ENCODE results near the gene FAM237A. TPM values are rescaled to one million over a fixed set of nuclear protein-coding genes. Genes with fewer than 3 reads are reported as not detected.

Gene FAM237A
- total RNA-seq, 4 donors from 2014 or later = not detected

DNA sequence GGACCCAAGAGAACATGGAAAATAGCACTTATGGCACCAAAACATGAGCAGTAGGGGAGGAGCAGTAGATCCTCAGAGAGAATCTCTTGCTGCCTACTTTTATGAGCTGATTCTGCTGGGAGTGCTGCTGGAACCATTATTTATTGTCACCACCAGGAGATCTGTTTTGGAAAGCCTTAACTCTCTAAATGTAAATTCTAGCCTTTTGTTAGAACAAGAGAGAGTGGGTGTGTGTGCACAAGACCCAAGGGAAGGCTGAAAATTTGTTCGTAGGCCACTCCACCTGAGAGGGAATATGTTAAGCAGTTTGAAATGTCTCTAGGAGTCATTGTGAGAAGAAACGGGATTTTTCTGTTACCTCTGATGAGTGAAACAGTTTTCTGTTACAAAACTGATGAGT, 16.2 kb upstream of the FAM237A start:
- H3K36me3 ChIP-seq = no peaks in the 10 kb centered on the region
- no peak overlapping the region for H3K4me3 ChIP-seq
- H3K27me3 ChIP-seq = no peaks in the 10 kb centered on the region
- intact Hi-C loops (cut with DNase I) = no loop called here
- no peak for TF ChIP-seq POLR2A (IDR thresholded peaks at IDR 0.05)
- TF ChIP-seq, protein P1, sequence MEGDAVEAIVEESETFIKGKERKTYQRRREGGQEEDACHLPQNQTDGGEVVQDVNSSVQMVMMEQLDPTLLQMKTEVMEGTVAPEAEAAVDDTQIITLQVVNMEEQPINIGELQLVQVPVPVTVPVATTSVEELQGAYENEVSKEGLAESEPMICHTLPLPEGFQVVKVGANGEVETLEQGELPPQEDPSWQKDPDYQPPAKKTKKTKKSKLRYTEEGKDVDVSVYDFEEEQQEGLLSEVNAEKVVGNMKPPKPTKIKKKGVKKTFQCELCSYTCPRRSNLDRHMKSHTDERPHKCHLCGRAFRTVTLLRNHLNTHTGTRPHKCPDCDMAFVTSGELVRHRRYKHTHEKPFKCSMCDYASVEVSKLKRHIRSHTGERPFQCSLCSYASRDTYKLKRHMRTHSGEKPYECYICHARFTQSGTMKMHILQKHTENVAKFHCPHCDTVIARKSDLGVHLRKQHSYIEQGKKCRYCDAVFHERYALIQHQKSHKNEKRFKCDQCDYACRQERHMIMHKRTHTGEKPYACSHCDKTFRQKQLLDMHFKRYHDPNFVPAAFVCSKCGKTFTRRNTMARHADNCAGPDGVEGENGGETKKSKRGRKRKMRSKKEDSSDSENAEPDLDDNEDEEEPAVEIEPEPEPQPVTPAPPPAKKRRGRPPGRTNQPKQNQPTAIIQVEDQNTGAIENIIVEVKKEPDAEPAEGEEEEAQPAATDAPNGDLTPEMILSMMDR (IDR thresholded peaks at IDR 0.05) = no peak
- DNase-seq = no peak
- H3K9me3 ChIP-seq = no peaks in the 10 kb centered on the region
- no peak overlapping the region for H3K27ac ChIP-seq
- 58 to 80% methylated on average over 2 of the region's 2 CpGs for WGBS, 2 donors
- H3K4me1 ChIP-seq = no peaks in the 10 kb centered on the region

- Histone ChIP-seq H3K27me3 (no peaks in the 10 kb centered on the region), H3K4me1 (no peaks in the 10 kb centered on the region), H3K27ac (no peak overlapping the region), H3K4me3 (no peak overlapping the region), H3K36me3 (no peaks in the 10 kb centered on the region), H3K9me3 (no peaks in the 10 kb centered on the region)
- TF ChIP-seq, protein P1 (IDR thresholded peaks at IDR 0.05) = no peak
- no peak for TF ChIP-seq POLR2A (IDR thresholded peaks at IDR 0.05)
- intact Hi-C loops (cut with DNase I) = no loop called here
- DNase-seq = no peak
Measured at GRCh38 chr2:206627632-206628031, 14.7 kb upstream of the FAM237A start.

GRCh38 chr2:206631340-206631739, 10.9 kb upstream of the FAM237A start:
- Histone ChIP-seq H3K36me3 (no peaks in the 10 kb centered on the region), H3K4me1 (no peaks in the 10 kb centered on the region), H3K27ac (no peak overlapping the region), H3K4me3 (no peak overlapping the region), H3K9me3 (no peaks in the 10 kb centered on the region), H3K27me3 (no peaks in the 10 kb centered on the region)
- intact Hi-C loops (cut with DNase I) = no loop called here
- TF ChIP-seq, protein P1 (IDR thresholded peaks at IDR 0.05) = no peak
- TF ChIP-seq POLR2A (IDR thresholded peaks at IDR 0.05) = no peak
- WGBS, 2 donors = 76 to 78% methylated on average over 3 of the region's 3 CpGs
- DNase-seq = no peak

DNA sequence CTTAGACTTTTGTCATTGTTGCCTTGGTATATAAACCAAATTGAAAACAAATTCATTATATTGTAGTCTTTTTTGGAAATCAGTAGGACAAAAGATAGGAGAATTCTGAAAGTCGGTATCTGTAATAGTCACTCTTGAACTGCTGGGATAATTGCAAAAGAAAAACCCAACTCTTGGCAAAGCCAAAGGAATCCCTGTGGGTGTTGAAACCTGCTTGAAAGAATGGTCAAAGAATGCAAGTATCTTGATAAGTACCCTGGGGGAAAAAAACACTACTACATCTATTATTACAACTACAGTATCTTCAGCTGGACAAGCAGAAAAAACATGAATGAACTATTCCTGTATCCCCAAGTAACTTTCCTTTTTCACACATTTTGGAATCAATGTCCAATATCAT, 7.3 kb upstream of the FAM237A start:
- no peak overlapping the region for H3K27ac ChIP-seq
- H3K27me3 ChIP-seq = peaks cover 0 to 9% (median 0%) of the 10 kb centered on the region in 4 donors
- H3K4me3 ChIP-seq = no peak overlapping the region
- WGBS, 2 donors = 67 to 77% methylated on average over 1 of the region's 1 CpG
- no peaks in the 10 kb centered on the region for H3K36me3 ChIP-seq
- intact Hi-C loops (cut with DNase I) = no loop called here
- TF ChIP-seq POLR2A (IDR thresholded peaks at IDR 0.05) = no peak
- TF ChIP-seq, protein P1 (IDR thresholded peaks at IDR 0.05) = no peak
- no peaks in the 10 kb centered on the region for H3K9me3 ChIP-seq
- no peak for DNase-seq
- H3K4me1 ChIP-seq = no peaks in the 10 kb centered on the region

DNA sequence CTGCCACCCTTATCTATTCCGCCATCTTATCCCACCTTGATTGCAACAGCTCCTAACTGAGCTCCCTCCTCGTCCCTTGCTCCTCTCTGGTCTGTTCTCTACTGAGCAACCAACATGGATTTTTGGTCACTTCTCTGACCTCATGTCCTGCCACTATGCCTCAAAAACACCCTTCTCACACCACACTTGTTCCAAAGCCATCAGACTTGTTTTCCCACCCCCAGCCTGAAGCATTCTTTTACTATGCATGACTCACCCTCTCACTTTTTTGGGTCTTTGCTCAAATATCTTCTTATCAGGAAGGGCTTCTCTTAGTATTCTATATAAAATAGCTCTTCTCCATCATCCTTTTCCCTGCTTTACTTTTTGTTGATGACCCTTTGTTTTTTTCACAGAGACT, 2.7 kb upstream of the FAM237A start:
- H3K36me3 ChIP-seq = no peaks in the 10 kb centered on the region
- 13 to 24% methylated on average over 2 of the region's 2 CpGs for WGBS, 2 donors

More for the DNA sequence above, 2.7 kb upstream of the FAM237A start:
- no peak for TF ChIP-seq POLR2A (IDR thresholded peaks at IDR 0.05)
- TF ChIP-seq, protein P1 (IDR thresholded peaks at IDR 0.05) = no peak
- Histone ChIP-seq H3K4me3 (no peak overlapping the region), H3K4me1 (peaks cover 0 to 7% (median 0%) of the 10 kb centered on the region in 3 donors), H3K27ac (no peak overlapping the region), H3K27me3 (peaks cover 0 to 50% (median 5%) of the 10 kb centered on the region in 4 donors), H3K9me3 (no peaks in the 10 kb centered on the region)
- no peak for DNase-seq
- intact Hi-C loops (cut with DNase I) = no loop called here

Measured in esophagus squamous epithelium (tissue), 5 donors.